SU-DHL-6 (cell line): ENCODE measurements around the gene NOP53.

Source experiments
- CTCF ChIP-seq: fragments of 200-600 bp; sonication (generic); IDR thresholded peaks from one replicate; pipeline ENCODE4 v1.5.1; 2017; ENCODE audit warnings: antibody characterized with exemption, mild to moderate bottlenecking, low read length, moderate library complexity; ENCODE audit not compliant: insufficient read depth, poor library complexity, severe bottlenecking
- EZH2phosphoT487 ChIP-seq: fragments of 200-600 bp; sonication (generic), shearing (Covaris generic); conservative IDR thresholded peaks from 2 replicates; pipeline ENCODE4 v1.6.1; 2018; ENCODE audit warnings: mild to moderate bottlenecking, antibody characterized with exemption, low read length, moderate library complexity, mixed read lengths

GRCh38 chr19:47786566-47786965 lies 41.2 kb downstream of the NOP53 start:
- TF ChIP-seq EZH2phosphoT487 (no peak), CTCF (no peak)
